ENCODE data around the gene PDGFA. TPM values are rescaled to one million over a fixed set of nuclear protein-coding genes. Genes with fewer than 3 reads are reported as not detected.

PDGFA gene
- total RNA-seq, 1 donor from 2014 or later = 7.3 TPM

DNA sequence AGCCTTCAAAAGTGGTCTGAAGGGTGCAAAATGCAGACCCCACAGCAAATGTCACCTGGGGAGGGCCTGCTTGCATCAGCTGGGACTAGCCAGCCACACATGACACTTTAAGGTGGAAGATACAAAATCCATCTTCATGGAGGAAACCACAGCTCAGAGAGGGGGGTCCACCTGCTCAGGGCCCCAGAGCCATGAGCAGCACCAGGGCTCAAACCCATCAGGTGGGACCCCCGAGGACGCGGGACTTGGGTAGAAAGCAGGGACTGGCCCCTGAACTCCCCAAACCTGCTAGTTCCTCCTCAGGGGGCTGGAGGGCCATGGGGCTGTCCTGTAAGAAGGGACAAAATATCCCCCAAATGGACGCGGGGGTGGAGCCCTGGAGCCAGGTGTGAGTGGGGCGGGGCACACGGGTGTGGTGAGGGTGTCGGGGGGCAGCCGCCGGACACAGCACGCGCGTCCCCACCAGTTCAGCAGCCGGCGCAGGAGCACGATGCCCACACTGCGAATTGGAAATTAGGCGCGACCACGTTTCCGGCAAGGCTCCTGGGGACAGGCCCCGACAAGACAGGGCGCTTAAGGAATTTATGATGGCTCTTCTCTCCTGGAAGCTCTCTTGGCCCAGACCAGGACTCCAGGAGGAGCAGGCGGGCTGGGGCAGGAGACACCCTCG, 8.0 kb downstream of the PDGFA start:
- TF ChIP-seq, protein P1, sequence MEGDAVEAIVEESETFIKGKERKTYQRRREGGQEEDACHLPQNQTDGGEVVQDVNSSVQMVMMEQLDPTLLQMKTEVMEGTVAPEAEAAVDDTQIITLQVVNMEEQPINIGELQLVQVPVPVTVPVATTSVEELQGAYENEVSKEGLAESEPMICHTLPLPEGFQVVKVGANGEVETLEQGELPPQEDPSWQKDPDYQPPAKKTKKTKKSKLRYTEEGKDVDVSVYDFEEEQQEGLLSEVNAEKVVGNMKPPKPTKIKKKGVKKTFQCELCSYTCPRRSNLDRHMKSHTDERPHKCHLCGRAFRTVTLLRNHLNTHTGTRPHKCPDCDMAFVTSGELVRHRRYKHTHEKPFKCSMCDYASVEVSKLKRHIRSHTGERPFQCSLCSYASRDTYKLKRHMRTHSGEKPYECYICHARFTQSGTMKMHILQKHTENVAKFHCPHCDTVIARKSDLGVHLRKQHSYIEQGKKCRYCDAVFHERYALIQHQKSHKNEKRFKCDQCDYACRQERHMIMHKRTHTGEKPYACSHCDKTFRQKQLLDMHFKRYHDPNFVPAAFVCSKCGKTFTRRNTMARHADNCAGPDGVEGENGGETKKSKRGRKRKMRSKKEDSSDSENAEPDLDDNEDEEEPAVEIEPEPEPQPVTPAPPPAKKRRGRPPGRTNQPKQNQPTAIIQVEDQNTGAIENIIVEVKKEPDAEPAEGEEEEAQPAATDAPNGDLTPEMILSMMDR (IDR thresholded peaks at IDR 0.05) = no peak
- CTCF ChIA-PET = no interaction called here
- no peak for DNase-seq

DNA sequence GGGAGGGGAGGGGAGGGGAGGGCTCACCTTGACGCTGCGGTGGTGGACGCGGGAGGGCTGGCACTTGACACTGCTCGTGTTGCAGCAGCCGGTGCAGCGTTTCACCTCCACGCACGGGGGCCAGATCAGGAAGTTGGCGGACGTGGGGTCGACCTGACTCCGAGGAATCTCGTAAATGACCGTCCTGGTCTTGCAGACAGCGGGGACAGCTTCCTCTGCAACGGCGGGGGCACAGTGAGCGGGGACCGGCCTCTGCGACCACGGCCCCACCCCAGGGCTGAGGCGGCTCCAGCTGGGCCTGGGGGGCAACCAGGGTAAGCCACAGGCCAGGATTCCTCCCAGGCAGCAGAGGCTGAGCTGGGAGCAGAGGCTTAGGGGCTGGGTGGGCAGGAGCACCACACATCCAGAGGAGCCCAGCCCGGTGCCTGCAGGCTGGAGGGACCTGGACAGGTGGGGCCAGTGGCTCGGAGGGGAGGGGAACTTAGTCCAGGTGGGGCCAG, 8.8 kb downstream of the PDGFA start:
- H3K4me3 Mint-ChIP-seq = no peak overlapping the region
- DNase-seq = no peak

More for the DNA sequence above, 8.0 kb downstream of the PDGFA start:
- peaks cover 1% of the 10 kb centered on the region for H3K36me3 Mint-ChIP-seq (ENCODE audit: low read depth)
- H3K9me3 Mint-ChIP-seq = no peaks in the 10 kb centered on the region
- H3K4me1 Mint-ChIP-seq = peaks cover 3% of the 10 kb centered on the region
- no peak overlapping the region for H3K4me3 Mint-ChIP-seq
- intact Hi-C loops (cut with micrococcal nuclease) = no loop called here
- H3K27ac Mint-ChIP-seq = no peak overlapping the region
- ATAC-seq (ENCODE audit: low read depth) = no peak
- POLR2A ChIA-PET = no interaction called here
- peaks cover 3% of the 10 kb centered on the region for H3K27me3 Mint-ChIP-seq

DNA sequence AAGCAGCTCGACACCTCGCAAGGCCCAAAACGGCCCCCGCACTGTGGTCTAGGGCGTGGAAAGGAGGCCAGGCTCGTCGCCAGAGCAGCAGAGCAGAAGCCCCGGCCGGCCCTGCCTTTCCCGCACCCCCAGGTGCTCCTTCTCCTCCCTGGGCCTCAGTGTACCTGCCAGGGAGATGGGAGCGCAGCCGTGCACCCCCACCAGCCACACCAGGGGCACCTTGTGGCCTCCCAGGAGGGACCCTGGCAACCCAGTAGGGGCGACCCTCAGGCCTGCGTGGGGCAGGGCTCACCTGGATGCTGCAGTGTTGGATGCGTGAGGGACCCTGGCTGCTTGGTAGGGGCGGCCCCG, 9.5 kb downstream of the PDGFA start:
- TF ChIP-seq, protein P1 (IDR thresholded peaks at IDR 0.05) = no peak

More for the DNA sequence above, 8.8 kb downstream of the PDGFA start:
- Mint-ChIP-seq H3K27me3 (no peaks in the 10 kb centered on the region), H3K9me3 (no peaks in the 10 kb centered on the region), H3K4me1 (no peaks in the 10 kb centered on the region), H3K36me3 (ENCODE audit: low read depth) (peaks cover 1% of the 10 kb centered on the region), H3K27ac (no peak overlapping the region)
- intact Hi-C loops (cut with micrococcal nuclease) = no loop called here
- ChIA-PET POLR2A (no interaction called here), CTCF (no interaction called here)
- TF ChIP-seq, protein P1 (IDR thresholded peaks at IDR 0.05) = no peak
- ATAC-seq (ENCODE audit: low read depth) = no peak

DNA sequence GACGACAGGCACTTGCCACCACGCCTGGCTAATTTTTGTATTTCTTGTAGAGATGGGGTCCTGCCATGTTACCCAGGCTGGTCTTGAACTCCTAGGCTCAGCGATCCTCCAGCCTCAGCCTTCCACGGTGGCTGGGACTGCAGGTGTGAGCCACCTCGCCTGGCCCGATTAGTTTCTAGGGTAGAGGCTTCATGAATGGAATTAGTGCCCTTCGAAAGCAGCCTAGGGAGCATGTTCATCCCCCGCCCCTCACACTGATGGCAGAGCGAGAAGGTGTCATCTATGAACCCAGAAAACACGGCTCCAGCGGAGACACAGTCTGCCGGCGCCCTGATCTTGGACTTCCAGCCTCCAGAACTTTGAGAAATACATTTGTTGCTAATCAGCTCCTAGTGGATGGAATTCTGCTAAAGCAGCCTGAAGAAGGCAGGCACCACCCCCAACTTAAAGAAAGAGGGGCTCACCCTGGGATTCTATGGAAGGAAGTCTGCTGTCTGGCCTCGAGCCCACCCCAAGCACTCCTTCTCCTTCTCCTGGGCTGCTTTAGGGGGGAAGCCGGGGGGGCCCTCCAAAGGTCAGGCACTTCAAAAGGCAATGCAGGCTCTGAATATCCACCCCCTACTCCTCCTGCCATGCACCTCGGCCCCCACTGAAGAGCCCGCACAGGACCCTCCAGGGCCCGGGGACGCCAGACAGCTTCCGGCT, 10.1 kb downstream of the PDGFA start:
- no peaks in the 10 kb centered on the region for H3K9me3 Mint-ChIP-seq
- H3K36me3 Mint-ChIP-seq (ENCODE audit: low read depth) = peaks cover 1% of the 10 kb centered on the region
- intact Hi-C loops (cut with micrococcal nuclease) = no loop called here
- ChIA-PET POLR2A (no interaction called here), CTCF (no interaction called here)
- no peak for ATAC-seq (ENCODE audit: low read depth)
- no peaks in the 10 kb centered on the region for H3K4me1 Mint-ChIP-seq
- DNase-seq = no peak
- no peak overlapping the region for H3K4me3 Mint-ChIP-seq
- no peaks in the 10 kb centered on the region for H3K27me3 Mint-ChIP-seq
- TF ChIP-seq, protein P1 (IDR thresholded peaks at IDR 0.05) = no peak
- no peak overlapping the region for H3K27ac Mint-ChIP-seq

More for the DNA sequence above, 9.5 kb downstream of the PDGFA start:
- ChIA-PET POLR2A (no interaction called here), CTCF (no interaction called here)
- H3K9me3 Mint-ChIP-seq = no peaks in the 10 kb centered on the region
- DNase-seq (no peak), ATAC-seq (ENCODE audit: low read depth) (no peak)
- intact Hi-C loops (cut with micrococcal nuclease) = no loop called here
- H3K27me3 Mint-ChIP-seq = no peaks in the 10 kb centered on the region
- no peaks in the 10 kb centered on the region for H3K4me1 Mint-ChIP-seq
- H3K36me3 Mint-ChIP-seq (ENCODE audit: low read depth) = peaks cover 1% of the 10 kb centered on the region
- no peak overlapping the region for H3K4me3 Mint-ChIP-seq
- no peak overlapping the region for H3K27ac Mint-ChIP-seq

DNA sequence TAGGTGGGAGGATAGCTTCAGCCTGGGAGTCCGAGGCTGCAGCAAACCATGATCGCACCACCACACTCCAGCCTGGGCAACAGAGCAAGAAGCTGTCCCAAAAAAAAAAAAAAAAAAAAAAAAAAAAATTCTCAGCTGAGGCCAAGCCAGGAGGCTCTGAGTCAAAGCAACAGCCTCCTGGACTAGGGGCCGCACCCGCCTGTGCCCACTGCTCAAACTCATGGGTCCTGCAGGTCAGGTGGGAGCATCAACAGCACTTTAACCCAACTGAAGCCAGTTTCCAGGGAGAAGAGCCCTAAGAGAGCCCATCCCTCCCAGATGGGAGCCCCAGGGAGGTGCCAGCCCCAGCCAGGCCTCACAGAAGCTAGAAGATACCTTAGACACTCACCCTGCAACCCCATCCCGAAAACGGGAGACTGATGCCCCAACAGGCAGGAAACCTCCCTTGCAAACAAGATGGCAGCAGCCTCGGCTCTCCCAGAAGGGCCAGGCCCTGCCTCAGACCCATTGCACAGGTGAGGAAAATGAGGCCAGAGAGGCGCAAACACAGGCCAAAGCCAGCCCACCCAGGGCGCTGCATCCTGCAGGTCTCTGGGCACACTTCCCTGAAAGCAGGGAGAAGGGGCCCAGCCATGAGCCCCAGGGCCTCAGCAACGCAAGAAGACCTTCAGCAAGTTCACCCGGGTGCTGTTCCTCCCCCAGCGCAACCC, 11.0 kb downstream of the PDGFA start:
- ChIA-PET CTCF (no interaction called here), POLR2A (no interaction called here)
- Mint-ChIP-seq H3K9me3 (no peaks in the 10 kb centered on the region), H3K27ac (no peak overlapping the region), H3K36me3 (ENCODE audit: low read depth) (peaks cover 1% of the 10 kb centered on the region), H3K4me3 (no peak overlapping the region), H3K27me3 (no peaks in the 10 kb centered on the region), H3K4me1 (no peaks in the 10 kb centered on the region)
- DNase-seq (no peak), ATAC-seq (ENCODE audit: low read depth) (no peak)
- intact Hi-C loops (cut with micrococcal nuclease) = no loop called here
- TF ChIP-seq, protein P1 (IDR thresholded peaks at IDR 0.05) = no peak
